Mucosa of stomach (tissue), 1 donor: ENCODE data around the gene PSMC6.
"Not testable (repeated sequence)": the region's sequence is repeated elsewhere in the genome, so short reads cannot be mapped to it uniquely, and the experiment has no call there.

Experiments
- H3K27me3 ChIP-seq: one replicate; pipeline ENCODE4 v1.7.0; 2013; ENCODE audit warnings: mild to moderate bottlenecking, low read length; ENCODE audit not compliant: control insufficient read depth, insufficient read depth
- H3K36me3 ChIP-seq: one replicate; pipeline ENCODE4 v1.7.0; 2013; ENCODE audit warnings: low read length; ENCODE audit not compliant: control insufficient read depth, insufficient read depth
- H3K4me1 ChIP-seq: one replicate; pipeline ENCODE4 v1.7.0; 2013; ENCODE audit warnings: mild to moderate bottlenecking, low read length; ENCODE audit not compliant: control insufficient read depth, insufficient read depth
- H3K4me3 ChIP-seq: one replicate; pipeline ENCODE4 v1.7.0; 2013; ENCODE audit warnings: low read length
- H3K9ac ChIP-seq: one replicate; pipeline ENCODE4 v1.7.0; 2013; ENCODE audit warnings: mild to moderate bottlenecking, low read length, moderate library complexity
- H3K9me3 ChIP-seq: one replicate; pipeline ENCODE4 v1.7.0; 2013; ENCODE audit warnings: mild to moderate bottlenecking, low read length, moderate library complexity; ENCODE audit not compliant: control insufficient read depth
- donor health status: Pancreatic carcinoma.

The PSMC6 gene

DNA sequence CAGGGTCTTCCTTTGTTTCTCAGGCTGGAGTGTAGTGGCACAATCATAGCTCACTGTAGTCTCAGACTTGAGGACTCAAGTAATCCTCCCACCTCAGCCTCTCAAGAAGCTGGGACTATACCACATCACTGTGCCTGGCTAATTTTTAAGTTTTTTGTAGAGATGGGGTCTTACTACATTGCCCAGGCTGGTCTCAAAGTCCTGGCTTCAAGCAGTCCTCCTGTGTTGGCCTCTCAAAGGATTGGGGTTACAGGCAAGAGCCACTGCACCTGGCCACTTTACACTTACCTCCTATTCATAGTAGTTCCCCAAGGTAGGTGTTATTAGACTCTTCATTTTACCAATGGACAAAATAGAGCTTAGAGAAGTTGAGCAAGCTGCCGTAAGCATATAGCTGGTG lies 52.1 kb downstream of the PSMC6 start:
- Histone ChIP-seq H3K9ac (no peak overlapping the region), H3K4me1 (peaks cover 5% of the 10 kb centered on the region), H3K36me3 (no peaks in the 10 kb centered on the region), H3K27me3 (no peaks in the 10 kb centered on the region), H3K9me3 (no peaks in the 10 kb centered on the region), H3K4me3 (no peak overlapping the region)

GRCh38 chr14:52762923-52763322 lies 55.9 kb downstream of the PSMC6 start:
- not testable (repeated sequence) for H3K27me3 ChIP-seq, H3K4me1 ChIP-seq, H3K36me3 ChIP-seq, H3K9ac ChIP-seq, H3K9me3 ChIP-seq, H3K4me3 ChIP-seq

GRCh38 chr14:52767058-52767833 lies 60.2 kb downstream of the PSMC6 start:
- Histone ChIP-seq H3K4me1 (no peaks in the 10 kb centered on the region), H3K9me3 (no peaks in the 10 kb centered on the region), H3K36me3 (no peaks in the 10 kb centered on the region), H3K9ac (no peak overlapping the region), H3K4me3 (no peak overlapping the region), H3K27me3 (no peaks in the 10 kb centered on the region)

- no peaks in the 10 kb centered on the region for H3K27me3 ChIP-seq
- no peaks in the 10 kb centered on the region for H3K4me1 ChIP-seq
- no peaks in the 10 kb centered on the region for H3K36me3 ChIP-seq
- H3K9ac ChIP-seq = no peak overlapping the region
- H3K9me3 ChIP-seq = no peaks in the 10 kb centered on the region
- no peak overlapping the region for H3K4me3 ChIP-seq
Observed at GRCh38 chr14:52769887-52770286, 62.9 kb downstream of the PSMC6 start.

DNA sequence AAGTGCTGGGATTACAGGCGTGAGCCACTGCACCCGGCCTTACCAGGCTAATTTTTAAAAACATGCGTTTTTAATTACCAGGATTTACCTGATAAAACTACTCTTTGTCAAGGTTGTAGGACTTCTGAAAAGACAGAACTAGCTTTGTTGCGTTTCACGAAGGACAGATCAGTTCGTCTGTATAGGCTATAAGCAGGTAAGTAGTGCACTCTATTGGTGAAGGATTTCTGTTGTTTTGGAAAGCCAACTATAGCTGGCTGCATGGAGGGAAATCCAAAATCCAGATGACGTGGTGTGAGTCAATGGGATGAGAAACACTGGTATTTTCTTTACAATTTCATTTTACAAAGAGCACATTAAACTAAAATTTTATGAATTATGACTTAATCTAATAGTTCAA lies 69.8 kb downstream of the PSMC6 start:
- Histone ChIP-seq H3K9me3 (no peaks in the 10 kb centered on the region), H3K4me1 (no peaks in the 10 kb centered on the region), H3K4me3 (no peak overlapping the region), H3K9ac (no peak overlapping the region), H3K27me3 (no peaks in the 10 kb centered on the region), H3K36me3 (no peaks in the 10 kb centered on the region)
